Common myeloid progenitor, CD34-positive (primary cell): Measurements from ENCODE around the gene BDP1.
"Not testable (repeated sequence)": the region's sequence is repeated elsewhere in the genome, so short reads cannot be mapped to it uniquely, and the experiment has no call there.

Experiments
- CTCF ChIA-PET: fragments of 350-600 bp; sonication (Branson Sonifier 250); formaldehyde crosslinking; loops from one replicate; lab custom pipeline; 2021; ENCODE audit warnings: antibody characterized with exemption; lab: Charles Lee
- POLR2A ChIA-PET: fragments of 350-600 bp; sonication (Branson Sonifier 250); formaldehyde crosslinking; loops from one replicate; lab custom pipeline; 2021; ENCODE audit warnings: antibody characterized with exemption; lab: Charles Lee
- DNase-seq, 3 donors: peaks; one replicate each; pipeline versions ENCODE4 v3.0.0 to v3.0.0-alpha.2; 2013
- H3K27ac ChIP-seq, 2 experiments: 1 replicate in 1 of 2; 2 replicates in 1 of 2; pipeline ENCODE4 v1.7.0; 2013; ENCODE audit warnings: inconsistent platforms in 2 of 2, low read length in 2 of 2, mild to moderate bottlenecking in 2 of 2, low read depth in 1 of 2, moderate library complexity in 1 of 2; ENCODE audit not compliant: severe bottlenecking in 2 of 2, insufficient read depth in 1 of 2, poor library complexity in 1 of 2
- H3K27me3 ChIP-seq, 5 experiments: replicated peaks in 2 of 5; 1 replicate in 3 of 5; 2 replicates in 2 of 5; pipeline versions ENCODE4 v1.6.1 to v1.7.0; 2013; ENCODE audit warnings: low read length in 4 of 5, mild to moderate bottlenecking in 2 of 5, moderate library complexity in 2 of 5, inconsistent platforms in 1 of 5; ENCODE audit not compliant: insufficient read depth in 5 of 5, control insufficient read depth in 4 of 5
- H3K36me3 ChIP-seq, 4 experiments: 1 replicate in 2 of 4; 2 replicates in 2 of 4; pipeline versions ENCODE4 v1.6.1 to v1.7.0; 2013; ENCODE audit warnings: low read length in 3 of 4, control low read depth in 1 of 4, mild to moderate bottlenecking in 1 of 4; ENCODE audit not compliant: control insufficient read depth in 4 of 4, insufficient read depth in 4 of 4
- H3K4me1 ChIP-seq, 4 experiments: 1 replicate in 3 of 4; 2 replicates in 1 of 4; pipeline versions ENCODE4 v1.6.1 to v1.7.1; 2013; ENCODE audit warnings: low read length in 3 of 4, mild to moderate bottlenecking in 3 of 4, control low read depth in 1 of 4, inconsistent platforms in 1 of 4, moderate library complexity in 1 of 4; ENCODE audit not compliant: control insufficient read depth in 4 of 4, insufficient read depth in 4 of 4; ENCODE audit errors: control extremely low read depth in 1 of 4
- H3K4me3 ChIP-seq, 7 experiments: 1 replicate in 4 of 7; 2 replicates in 3 of 7; pipeline versions ENCODE4 v1.5.1 to v1.7.0; 2013; ENCODE audit warnings: mild to moderate bottlenecking in 7 of 7, low read length in 6 of 7, moderate library complexity in 6 of 7, inconsistent platforms in 2 of 7, low read depth in 2 of 7, control low read depth in 1 of 7; ENCODE audit not compliant: insufficient read depth in 4 of 7, control insufficient read depth in 1 of 7; ENCODE audit errors: extremely low read depth in 1 of 7
- H3K9me3 ChIP-seq, 5 experiments: 1 replicate in 4 of 5; 2 replicates in 1 of 5; pipeline versions ENCODE4 v1.6.1 to v1.7.1; 2013; ENCODE audit warnings: low read length in 4 of 5, mild to moderate bottlenecking in 2 of 5, inconsistent platforms in 1 of 5, low read depth in 1 of 5, moderate library complexity in 1 of 5; ENCODE audit not compliant: control insufficient read depth in 4 of 5, insufficient read depth in 2 of 5; ENCODE audit errors: control extremely low read depth in 1 of 5
- WGBS: methylation state at CpG from one replicate; pipeline ENCODE4 v1.1.5; 2013; ENCODE audit not compliant: insufficient coverage; 5-methylcytosine and 5-hydroxymethylcytosine counted together

The BDP1 gene

DNA sequence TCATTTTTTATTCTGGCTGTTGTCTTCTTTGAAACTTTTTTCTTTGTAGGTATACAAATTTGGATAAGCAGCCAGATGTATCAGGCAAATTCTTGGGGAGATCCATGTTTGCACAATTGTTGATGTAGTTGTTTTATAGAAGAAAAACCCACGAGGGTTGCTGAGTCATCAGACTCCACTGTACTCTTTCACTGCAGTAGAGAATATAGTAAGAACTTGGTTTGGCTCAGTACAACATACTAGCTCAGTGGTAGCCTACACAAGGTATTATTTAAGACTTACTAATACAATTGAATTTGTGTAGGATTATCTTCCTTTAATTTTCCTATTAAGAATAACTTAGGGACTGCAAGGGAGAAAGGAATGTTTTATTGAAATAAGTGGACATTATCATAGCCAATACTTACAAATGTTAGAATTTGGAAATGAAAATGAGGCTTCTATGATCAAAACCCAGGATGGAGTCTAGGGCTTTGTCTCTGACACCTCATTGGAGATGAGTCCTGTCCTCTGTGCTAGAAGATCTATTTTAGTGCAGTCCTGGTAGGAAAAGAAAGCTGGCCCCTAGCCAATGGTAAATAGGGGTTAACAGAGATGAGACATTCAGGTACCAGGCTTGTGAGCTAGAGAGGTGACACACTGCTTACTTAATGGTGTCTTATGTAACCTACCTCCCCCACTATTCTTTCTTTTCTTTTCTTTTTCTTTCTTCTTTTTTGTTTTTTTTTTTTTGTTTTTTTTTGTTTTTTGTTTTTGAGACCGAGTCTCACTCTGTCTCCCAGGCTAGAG, 28.6 kb upstream of the BDP1 start:
- H3K27ac ChIP-seq, H3K4me3 ChIP-seq, H3K4me1 ChIP-seq, H3K36me3 ChIP-seq, H3K9me3 ChIP-seq, CTCF ChIA-PET, DNase-seq, H3K27me3 ChIP-seq, POLR2A ChIA-PET: not testable (repeated sequence)
- no CpG with 5 or more reads among the region's 2 CpGs for WGBS

DNA sequence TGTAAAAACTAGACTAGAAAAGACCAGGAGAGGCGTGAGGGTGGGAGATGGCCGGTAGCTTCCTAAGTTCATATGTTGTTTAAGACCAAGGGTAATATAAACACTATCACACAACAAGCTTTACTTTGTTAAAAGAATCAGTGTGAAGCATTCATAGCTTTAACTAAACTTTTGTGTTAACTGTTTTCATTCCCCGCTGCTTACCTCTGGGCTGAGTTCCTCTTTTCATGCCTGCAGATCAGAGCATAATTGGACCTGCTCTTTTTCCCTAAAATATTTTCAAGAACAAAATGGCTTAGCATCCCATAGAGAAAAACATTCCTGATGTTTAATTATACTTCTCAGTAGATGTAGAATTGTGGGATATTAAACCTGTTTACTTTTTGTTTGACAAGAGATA, 23.0 kb upstream of the BDP1 start:
- CTCF ChIA-PET, POLR2A ChIA-PET, H3K36me3 ChIP-seq, H3K4me1 ChIP-seq, H3K27me3 ChIP-seq, H3K27ac ChIP-seq, H3K4me3 ChIP-seq, H3K9me3 ChIP-seq: not testable (repeated sequence)
- peak in 1 of 3 donors; percentile 19 for DNase-seq
- WGBS: no CpG with 5 or more reads among the region's 3 CpGs

DNA sequence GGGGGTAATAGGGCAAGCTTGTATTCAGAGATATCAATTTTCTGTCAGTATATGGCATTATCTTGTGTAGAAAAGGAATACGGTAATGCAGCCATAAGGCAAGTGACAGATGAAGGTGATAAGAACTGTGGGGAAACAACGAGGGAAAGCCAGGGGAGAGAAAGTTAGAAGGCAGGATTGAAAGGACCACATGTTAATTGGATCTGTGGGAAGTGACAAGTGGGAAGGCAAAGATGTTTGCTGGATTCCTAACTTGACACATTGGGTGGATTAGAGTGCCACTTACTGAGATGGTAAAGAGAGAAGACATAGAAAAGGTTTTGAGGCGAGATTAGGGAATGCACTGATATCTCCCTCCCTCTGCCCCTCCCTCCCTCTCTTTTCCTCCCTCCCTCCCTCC, 20.6 kb upstream of the BDP1 start:
- CTCF ChIA-PET, H3K27ac ChIP-seq, POLR2A ChIA-PET, H3K36me3 ChIP-seq, DNase-seq, H3K9me3 ChIP-seq, H3K27me3 ChIP-seq, H3K4me3 ChIP-seq, H3K4me1 ChIP-seq: not testable (repeated sequence)
- 72% methylated on average over 2 of the region's 3 CpGs for WGBS

DNA sequence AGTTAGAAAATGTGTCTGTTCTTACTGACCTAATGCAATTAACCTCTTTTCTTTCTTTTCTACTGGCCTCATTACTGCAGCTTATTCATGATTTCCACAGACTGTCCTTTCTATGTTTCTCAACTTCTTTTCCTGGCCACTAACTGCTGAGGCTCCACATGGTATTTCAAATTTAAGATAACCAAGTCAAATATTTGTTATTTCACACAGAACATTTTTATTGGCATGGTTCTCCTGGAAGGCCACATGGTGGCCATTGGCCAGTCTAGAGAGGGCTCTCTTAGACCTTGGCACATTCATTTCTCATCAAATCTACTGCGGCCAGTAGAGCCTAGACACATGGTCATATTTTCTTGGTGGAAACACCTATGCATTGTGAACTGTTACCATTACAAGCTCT, 13.9 kb upstream of the BDP1 start:
- no CpG with 5 or more reads among the region's 1 CpG for WGBS
- H3K9me3 ChIP-seq, CTCF ChIA-PET: not testable (repeated sequence)

DNA sequence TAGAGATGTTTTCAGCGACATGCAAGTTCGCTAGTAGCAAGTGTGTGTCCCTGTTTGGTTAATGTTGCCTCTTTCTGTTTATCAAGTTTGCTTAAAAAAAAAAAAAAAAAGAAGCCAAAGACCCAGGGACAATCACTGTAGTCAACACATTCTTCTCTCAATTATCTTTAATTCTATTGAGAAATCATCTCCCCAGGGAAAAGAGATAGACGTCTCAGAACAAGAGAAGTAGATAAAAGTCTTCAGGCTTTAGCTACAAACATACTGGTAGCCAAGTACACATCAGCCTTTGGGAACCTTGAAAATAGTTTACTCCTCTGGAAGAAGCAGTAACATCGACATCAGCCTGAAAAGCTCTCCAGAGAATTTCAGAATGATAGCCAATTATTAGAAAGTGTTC, 11.6 kb upstream of the BDP1 start:
- H3K36me3 ChIP-seq, DNase-seq, H3K27me3 ChIP-seq, POLR2A ChIA-PET, CTCF ChIA-PET, H3K4me1 ChIP-seq, H3K27ac ChIP-seq, H3K9me3 ChIP-seq, H3K4me3 ChIP-seq: not testable (repeated sequence)
- no CpG with 5 or more reads among the region's 4 CpGs for WGBS

More for the DNA sequence above, 13.9 kb upstream of the BDP1 start:
- POLR2A ChIA-PET, DNase-seq, H3K27me3 ChIP-seq, H3K36me3 ChIP-seq, H3K4me3 ChIP-seq, H3K4me1 ChIP-seq, H3K27ac ChIP-seq: not testable (repeated sequence)

DNA sequence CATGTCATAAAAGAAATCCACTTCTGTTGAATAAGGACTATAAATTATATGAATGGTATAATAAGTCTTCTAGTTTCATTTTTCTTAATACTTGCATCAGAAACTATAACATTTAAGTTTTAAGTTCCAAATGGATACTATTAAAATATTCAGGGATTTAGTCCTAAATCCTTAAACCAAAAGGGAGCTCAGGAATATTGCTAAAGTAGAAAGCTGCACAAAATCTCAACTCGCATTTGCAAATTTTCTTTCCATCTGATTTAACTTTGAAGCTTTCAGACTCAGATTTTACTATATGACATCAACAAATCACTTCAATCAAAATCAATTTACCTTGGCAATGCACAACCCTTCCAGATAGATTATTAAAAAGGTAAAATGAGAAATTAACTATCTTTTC, 10.4 kb upstream of the BDP1 start:
- H3K27ac ChIP-seq, CTCF ChIA-PET, POLR2A ChIA-PET, DNase-seq, H3K36me3 ChIP-seq, H3K4me1 ChIP-seq, H3K27me3 ChIP-seq, H3K4me3 ChIP-seq, H3K9me3 ChIP-seq: not testable (repeated sequence)
- no CpG with 5 or more reads among the region's 1 CpG for WGBS

DNA sequence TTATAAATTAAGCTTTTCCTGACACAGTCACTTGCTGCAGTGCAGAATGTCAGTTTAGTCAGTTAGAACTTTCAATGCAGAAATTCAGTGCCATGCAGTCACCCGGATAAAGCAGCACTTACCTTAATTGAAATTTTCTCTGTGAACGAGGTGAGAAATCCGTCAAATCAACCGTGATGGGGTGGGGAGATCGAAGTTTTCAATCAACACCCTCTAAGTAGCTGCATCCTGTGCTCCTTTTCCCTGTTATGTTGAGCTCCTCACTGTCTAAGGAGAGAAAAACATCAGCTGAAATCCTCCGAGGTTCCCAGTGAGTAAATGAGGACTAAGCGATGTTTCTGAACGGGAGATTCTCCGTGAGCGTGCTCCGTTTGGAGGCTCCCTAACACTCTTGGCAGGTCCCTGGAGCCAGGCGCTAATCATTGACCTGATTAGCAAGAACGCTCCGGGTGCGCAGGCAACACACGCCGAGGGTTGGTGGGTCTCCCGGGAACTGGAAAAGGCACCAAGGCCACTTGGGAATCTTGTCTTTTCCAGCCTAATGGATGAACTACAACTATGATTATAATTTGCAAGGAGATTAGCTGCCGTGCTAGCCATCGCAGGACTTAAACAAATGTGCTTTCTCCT, 9.8 kb upstream of the BDP1 start:
- CTCF ChIA-PET, H3K36me3 ChIP-seq, H3K9me3 ChIP-seq, H3K4me1 ChIP-seq, POLR2A ChIA-PET, H3K27ac ChIP-seq, DNase-seq: not testable (repeated sequence)
- H3K4me3 ChIP-seq: peak overlapping the region in 2 of 7 experiments; percentile 11 to 48
- WGBS: no CpG with 5 or more reads among the region's 20 CpGs
- H3K27me3 ChIP-seq: peaks cover 0 to 13% (median 6%) of the 10 kb centered on the region in 5 experiments
